Uterus (tissue), 4 donors: ENCODE results near the gene LTBP1. TPM values are rescaled to one million over a fixed set of nuclear protein-coding genes. Genes with fewer than 3 reads are reported as not detected.
A peak's percentile ranks its signal among the peaks of the same experiment; 100 is the strongest.

Source experiments
- DNase-seq, 2 donors: peaks; one replicate each; pipeline ENCODE4 v3.0.0-alpha.2; 2019 to 2020
- H3K27ac ChIP-seq, 2 donors: fragments of 200-600 bp; sonication (generic); 1 replicate in 1 of 2; 2 replicates in 1 of 2; pipeline ENCODE4 v1.5.1; 2016 to 2018
- H3K27me3 ChIP-seq, 2 donors: fragments of 200-600 bp; sonication (generic); one replicate each; pipeline ENCODE4 v1.5.1; 2018 to 2019; ENCODE audit warnings: control low read depth in 1 of 2
- H3K36me3 ChIP-seq, 2 donors: fragments of 200-600 bp; sonication (generic); one replicate each; pipeline ENCODE4 v1.5.1; 2019; ENCODE audit warnings: control low read depth in 1 of 2
- H3K4me1 ChIP-seq, 2 donors: fragments of 200-600 bp; sonication (generic); one replicate each; pipeline ENCODE4 v1.5.1; 2018 to 2019; ENCODE audit warnings: control low read depth in 1 of 2
- H3K4me3 ChIP-seq, 2 donors: fragments of 200-600 bp; sonication (generic); 1 replicate in 1 of 2; 2 replicates in 1 of 2; pipeline ENCODE4 v1.5.1; 2018 to 2019; ENCODE audit warnings: mild to moderate bottlenecking in 1 of 2
- H3K9me3 ChIP-seq, 2 donors: fragments of 200-600 bp; sonication (generic); one replicate each; pipeline ENCODE4 v1.5.1; 2019; ENCODE audit warnings: control low read depth in 1 of 2
- CTCF ChIP-seq, 4 experiments: fragments of 200-600 bp in 2 of 4; fragments of 450-650 bp in 2 of 4; sonication (generic) in 2 of 4; IDR thresholded peaks; one replicate each; pipeline ENCODE4 v1.5.1; 2016 to 2019; ENCODE audit warnings: antibody characterized with exemption in 4 of 4, mild to moderate bottlenecking in 2 of 4, moderate library complexity in 1 of 4
- POLR2A ChIP-seq, 2 donors: fragments of 450-650 bp; IDR thresholded peaks; one replicate each; pipeline ENCODE4 v1.6.1; 2016; ENCODE audit warnings: antibody characterized with exemption in 2 of 2, mild to moderate bottlenecking in 1 of 2, moderate library complexity in 1 of 2
- intact Hi-C: fragments of 100-400 bp; cut with DNase I; formaldehyde crosslinking; loops from one replicate; pipeline ENCODE4 v1.15.1; 2023; ENCODE audit warnings: low total_unique reads
- total RNA-seq, 4 donors: library from RNA; depleted of rRNA in 3 of 4; stranded (reverse); fragments of >200 nt in 3 of 4; gene quantifications; one replicate each; pipeline versions ENCODE4 v1.1.0 to v1.2.4, GENCODE V29; 2014 to 2023
- donor health status: DM: yes; HTN: yes; CAD: no.

Gene LTBP1
- total RNA-seq, 4 donors from 2014 or later, result 72.5 to 322 (median 92.2) TPM

- Histone ChIP-seq H3K27me3 (no peaks in the 10 kb centered on the region), H3K4me1 (peaks cover 0 to 5% of the 10 kb centered on the region in 2 donors), H3K36me3 (no peaks in the 10 kb centered on the region), H3K27ac (no peak overlapping the region), H3K9me3 (no peaks in the 10 kb centered on the region), H3K4me3 (no peak overlapping the region)
- TF ChIP-seq POLR2A (IDR thresholded peaks at IDR 0.05), result no peak
- intact Hi-C loops, result no loop called here
- DNase-seq, result no peak
Observed at GRCh38 chr2:33067598-33067997, 120.8 kb downstream of the LTBP1 start.

GRCh38 chr2:33068261-33068660 is 121.5 kb downstream of the LTBP1 start:
- Histone ChIP-seq H3K27ac (no peak overlapping the region), H3K36me3 (no peaks in the 10 kb centered on the region), H3K9me3 (no peaks in the 10 kb centered on the region), H3K27me3 (no peaks in the 10 kb centered on the region), H3K4me1 (peaks cover 0 to 5% of the 10 kb centered on the region in 2 donors), H3K4me3 (no peak overlapping the region)
- intact Hi-C loops, result no loop called here
- DNase-seq, result no peak
- no peak for TF ChIP-seq CTCF (IDR thresholded peaks at IDR 0.05)
- no peak for TF ChIP-seq POLR2A (IDR thresholded peaks at IDR 0.05)

- peak; percentile 35 to 51 for DNase-seq
- no peaks in the 10 kb centered on the region for H3K36me3 ChIP-seq
- peak overlapping the region in 1 of 2 donors; percentile 28 for H3K27ac ChIP-seq
- no peaks in the 10 kb centered on the region for H3K27me3 ChIP-seq
- no peak overlapping the region for H3K4me3 ChIP-seq
- TF ChIP-seq CTCF (IDR thresholded peaks at IDR 0.05), result no peak
- TF ChIP-seq POLR2A (IDR thresholded peaks at IDR 0.05), result no peak
- intact Hi-C loops, result no loop called here
- peaks cover 0 to 5% of the 10 kb centered on the region in 2 donors for H3K4me1 ChIP-seq
- H3K9me3 ChIP-seq, result no peaks in the 10 kb centered on the region
Observed at GRCh38 chr2:33069894-33070651, 123.3 kb downstream of the LTBP1 start.

- no peak overlapping the region for H3K4me3 ChIP-seq
- H3K27ac ChIP-seq, result no peak overlapping the region
- TF ChIP-seq POLR2A (IDR thresholded peaks at IDR 0.05) (no peak), CTCF (IDR thresholded peaks at IDR 0.05) (no peak)
- no peaks in the 10 kb centered on the region for H3K36me3 ChIP-seq
- intact Hi-C loops, result no loop called here
- no peaks in the 10 kb centered on the region for H3K9me3 ChIP-seq
- no peaks in the 10 kb centered on the region for H3K27me3 ChIP-seq
- no peak for DNase-seq
- peaks cover 0 to 5% of the 10 kb centered on the region in 2 donors for H3K4me1 ChIP-seq
Observed at GRCh38 chr2:33071591-33071990, 124.8 kb downstream of the LTBP1 start.

GRCh38 chr2:33072614-33073013 is 125.9 kb downstream of the LTBP1 start:
- Histone ChIP-seq H3K27ac (no peak overlapping the region), H3K4me1 (peaks cover 0 to 5% of the 10 kb centered on the region in 2 donors)
- intact Hi-C loops, result no loop called here

More at GRCh38 chr2:33072614-33073013, 125.9 kb downstream of the LTBP1 start:
- no peak overlapping the region for H3K4me3 ChIP-seq
- TF ChIP-seq POLR2A (IDR thresholded peaks at IDR 0.05) (no peak), CTCF (IDR thresholded peaks at IDR 0.05) (no peak)
- no peaks in the 10 kb centered on the region for H3K9me3 ChIP-seq
- H3K36me3 ChIP-seq, result no peaks in the 10 kb centered on the region
- H3K27me3 ChIP-seq, result no peaks in the 10 kb centered on the region
- DNase-seq, result no peak
